HepG2 (cell line): ENCODE data around the gene CDH1. TPM values are rescaled to one million over a fixed set of nuclear protein-coding genes. Genes with fewer than 3 reads are reported as not detected.

Source experiments
- DNMT1 ChIP-seq: sonication (generic); formaldehyde crosslinking; IDR thresholded peaks from 2 replicates; pipeline ENCODE4 v1.5.1; 2020; ENCODE audit warnings: mild to moderate bottlenecking, missing genetic modification reagents
- DR1 ChIP-seq: sonication (generic); formaldehyde crosslinking; IDR thresholded peaks from 2 replicates; pipeline ENCODE4 v1.8.0; 2021; ENCODE audit warnings: mild to moderate bottlenecking, missing genetic modification reagents, inconsistent platforms
- HBP1 ChIP-seq: IDR thresholded peaks from 2 replicates; pipeline ENCODE4 v1.6.1; 2016; ENCODE audit warnings: low read depth, control low read depth
- HNF1A ChIP-seq, 2 experiments: sonication (generic) in 1 of 2; formaldehyde crosslinking in 1 of 2; IDR thresholded peaks; 2 replicates each; pipeline versions ENCODE4 v1.4.0 to v1.6.1; 2016 to 2020; ENCODE audit warnings: borderline replicate concordance in 1 of 2, low read depth in 1 of 2, mild to moderate bottlenecking in 1 of 2, missing genetic modification reagents in 1 of 2
- KDM1A ChIP-seq: IDR thresholded peaks from 2 replicates; pipeline ENCODE4 v1.6.1; 2016; ENCODE audit warnings: missing compliant biosample characterization
- MBNL3 ChIP-seq: fragments of 250-450 bp; sonication (Bioruptor Pico); conservative IDR thresholded peaks from 2 replicates; pipeline ENCODE4 v1.8.0; 2022; ENCODE audit warnings: mild to moderate bottlenecking, inconsistent platforms
- MLXIP ChIP-seq: sonication (generic); formaldehyde crosslinking; IDR thresholded peaks from 2 replicates; pipeline ENCODE4 v1.9.0; 2021; ENCODE audit warnings: missing genetic modification reagents, borderline replicate concordance
- NFIC ChIP-seq: IDR thresholded peaks from 2 replicates; pipeline ENCODE4 v1.6.1; 2012; ENCODE audit warnings: mild to moderate bottlenecking, low read length, inconsistent platforms
- NR1H2 ChIP-seq: sonication (generic); formaldehyde crosslinking; IDR thresholded peaks from 2 replicates; pipeline ENCODE4 v1.8.1; 2022; ENCODE audit warnings: low read depth, missing genetic modification reagents, borderline replicate concordance
- PPARG ChIP-seq: conservative IDR thresholded peaks from 2 replicates; pipeline ENCODE4 v1.6.1; 2016; ENCODE audit warnings: missing biosample characterization, missing genetic modification reagents
- RFX1 ChIP-seq: fragments of 450-650 bp; IDR thresholded peaks from 2 replicates; pipeline ENCODE4 v1.6.1; 2017
- SNAPC5 ChIP-seq: sonication (generic); formaldehyde crosslinking; IDR thresholded peaks from 2 replicates; pipeline ENCODE4 v1.8.1; 2023; ENCODE audit warnings: mild to moderate bottlenecking, missing genetic modification reagents, borderline replicate concordance
- ZNF343 ChIP-seq: sonication (generic); formaldehyde crosslinking; IDR thresholded peaks from 2 replicates; pipeline ENCODE4 v1.4.0; 2020; ENCODE audit warnings: mild to moderate bottlenecking, missing genetic modification reagents
- ZNF530 ChIP-seq: sonication (generic); formaldehyde crosslinking; IDR thresholded peaks from 2 replicates; pipeline ENCODE4 v1.5.0; 2020; ENCODE audit warnings: low read depth, mild to moderate bottlenecking, missing genetic modification reagents
- ZNF547 ChIP-seq: sonication (generic); formaldehyde crosslinking; IDR thresholded peaks from 2 replicates; pipeline ENCODE4 v1.5.1; 2020; ENCODE audit warnings: mild to moderate bottlenecking, missing genetic modification reagents
- ZZZ3 ChIP-seq: sonication (generic); formaldehyde crosslinking; IDR thresholded peaks from 2 replicates; pipeline ENCODE4 v1.4.0; 2020; ENCODE audit warnings: missing genetic modification reagents, mild to moderate bottlenecking, borderline replicate concordance
- polyA plus RNA-seq, 8 experiments: library from polyadenylated mRNA; depleted of rRNA in 3 of 8; stranded (reverse) in 7 of 8; unstranded in 1 of 8; fragments of >200 nt; fragmentation: Illumina TruSeq in 4 of 8; extraction: Trizol in 4 of 8; gene quantifications; 2 replicates each; pipeline versions ENCODE4 v1.2.1 to v1.2.3, GENCODE V29; 2011 to 2016; ENCODE audit warnings: low read depth in 4 of 8, missing spikeins in 1 of 8, mixed read lengths in 1 of 8; ENCODE audit not compliant: insufficient read depth in 1 of 8
- total RNA-seq, 5 experiments: library from RNA; depleted of rRNA; stranded (reverse); fragments of >200 nt; fragmentation: Illumina TruSeq; extraction: Trizol; gene quantifications; 2 replicates each; pipeline ENCODE4 v1.2.3, GENCODE V29; 2016; ENCODE audit warnings: low read depth in 1 of 5
- TF ChIP-seq, protein P1 (sequence below): sonication (generic); formaldehyde crosslinking; IDR thresholded peaks from 2 replicates; pipeline ENCODE4 v1.8.1; 2022; ENCODE audit warnings: low read depth, mild to moderate bottlenecking, missing genetic modification reagents

The CDH1 gene
- total and polyA plus RNA-seq, 2 of the 13 experiments (the other 11 are each of a cell fraction or from before 2014, with no cell fraction given) = 0.95 to 9.8 TPM

GRCh38 chr16:68843482-68844210 is 106.6 kb downstream of the CDH1 start, which contains the start of gene TANGO6 (continued):
- TF ChIP-seq NR1H2 (CRISPR knock-in tag) = no peak
- 0 out of 2 replicates have a peak, but pooled peaks have one; percentile 27 for TF ChIP-seq MLXIP (CRISPR knock-in tag)
- TF ChIP-seq MBNL3 (CRISPR knock-in tag) = no peak
- TF ChIP-seq ZNF547 (CRISPR knock-in tag) = peak; percentile 88
- no peak for TF ChIP-seq HNF1A (IDR thresholded peaks at IDR 0.05; ENCODE audit: low read depth)
- 0 out of 2 replicates have a peak, but pooled peaks have one; percentile 71 for TF ChIP-seq HNF1A (CRISPR knock-in tag; IDR thresholded peaks at IDR 0.05; ENCODE audit: borderline replicate concordance)
- no peak for TF ChIP-seq ZNF530 (CRISPR knock-in tag)
- peak; percentile 89 for TF ChIP-seq ZNF343
- TF ChIP-seq KDM1A (CRISPR knock-in tag) = no peak
- peak; percentile 71; the same call in 1 of the 2 replicates for TF ChIP-seq SNAPC5 (CRISPR knock-in tag)
- TF ChIP-seq NFIC = 0 out of 2 replicates have a peak, but pooled peaks have one; percentile 21
- peak; percentile 51; the same call in 1 of the 2 replicates for TF ChIP-seq PPARG (CRISPR knock-in tag)
- TF ChIP-seq DNMT1 = peak; percentile 88; the same call in 1 of the 2 replicates
- TF ChIP-seq, protein P1, sequence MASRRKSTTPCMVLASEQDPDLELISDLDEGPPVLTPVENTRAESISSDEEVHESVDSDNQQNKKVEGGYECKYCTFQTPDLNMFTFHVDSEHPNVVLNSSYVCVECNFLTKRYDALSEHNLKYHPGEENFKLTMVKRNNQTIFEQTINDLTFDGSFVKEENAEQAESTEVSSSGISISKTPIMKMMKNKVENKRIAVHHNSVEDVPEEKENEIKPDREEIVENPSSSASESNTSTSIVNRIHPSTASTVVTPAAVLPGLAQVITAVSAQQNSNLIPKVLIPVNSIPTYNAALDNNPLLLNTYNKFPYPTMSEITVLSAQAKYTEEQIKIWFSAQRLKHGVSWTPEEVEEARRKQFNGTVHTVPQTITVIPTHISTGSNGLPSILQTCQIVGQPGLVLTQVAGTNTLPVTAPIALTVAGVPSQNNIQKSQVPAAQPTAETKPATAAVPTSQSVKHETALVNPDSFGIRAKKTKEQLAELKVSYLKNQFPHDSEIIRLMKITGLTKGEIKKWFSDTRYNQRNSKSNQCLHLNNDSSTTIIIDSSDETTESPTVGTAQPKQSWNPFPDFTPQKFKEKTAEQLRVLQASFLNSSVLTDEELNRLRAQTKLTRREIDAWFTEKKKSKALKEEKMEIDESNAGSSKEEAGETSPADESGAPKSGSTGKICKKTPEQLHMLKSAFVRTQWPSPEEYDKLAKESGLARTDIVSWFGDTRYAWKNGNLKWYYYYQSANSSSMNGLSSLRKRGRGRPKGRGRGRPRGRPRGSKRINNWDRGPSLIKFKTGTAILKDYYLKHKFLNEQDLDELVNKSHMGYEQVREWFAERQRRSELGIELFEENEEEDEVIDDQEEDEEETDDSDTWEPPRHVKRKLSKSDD = peak; percentile 72; the same call in 1 of the 2 replicates
- peak; percentile 53; the same call in 1 of the 2 replicates for TF ChIP-seq DR1
- TF ChIP-seq HBP1 = peak; percentile 77; the same call in 1 of the 2 replicates
- TF ChIP-seq RFX1 = no peak
- TF ChIP-seq ZZZ3 (CRISPR knock-in tag) = peak; percentile 94
